ENCODE data around the gene TENM4.

TENM4 gene

DNA sequence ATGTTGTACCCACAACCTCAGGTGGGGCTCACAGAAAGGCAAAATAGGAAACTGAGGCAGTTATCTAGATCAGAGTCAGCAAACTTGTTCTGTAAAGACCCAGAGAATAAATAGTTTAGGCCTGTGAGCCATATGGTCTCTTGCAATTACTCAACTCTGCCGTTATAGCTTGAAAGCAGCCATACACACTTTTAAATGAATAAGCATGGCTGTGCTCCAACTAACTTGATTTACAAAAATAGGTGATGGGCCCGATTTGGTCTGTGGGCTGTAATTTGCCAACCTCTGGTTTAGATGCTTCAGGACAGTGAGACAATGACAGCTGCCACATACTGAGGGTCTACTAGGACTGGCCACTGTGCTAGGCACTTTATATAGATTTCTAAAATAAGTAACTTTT is 667.3 kb downstream of the TENM4 start:
- DNase-seq (ENCODE audit: low read depth): no peak
- TF ChIP-seq, protein P1, sequence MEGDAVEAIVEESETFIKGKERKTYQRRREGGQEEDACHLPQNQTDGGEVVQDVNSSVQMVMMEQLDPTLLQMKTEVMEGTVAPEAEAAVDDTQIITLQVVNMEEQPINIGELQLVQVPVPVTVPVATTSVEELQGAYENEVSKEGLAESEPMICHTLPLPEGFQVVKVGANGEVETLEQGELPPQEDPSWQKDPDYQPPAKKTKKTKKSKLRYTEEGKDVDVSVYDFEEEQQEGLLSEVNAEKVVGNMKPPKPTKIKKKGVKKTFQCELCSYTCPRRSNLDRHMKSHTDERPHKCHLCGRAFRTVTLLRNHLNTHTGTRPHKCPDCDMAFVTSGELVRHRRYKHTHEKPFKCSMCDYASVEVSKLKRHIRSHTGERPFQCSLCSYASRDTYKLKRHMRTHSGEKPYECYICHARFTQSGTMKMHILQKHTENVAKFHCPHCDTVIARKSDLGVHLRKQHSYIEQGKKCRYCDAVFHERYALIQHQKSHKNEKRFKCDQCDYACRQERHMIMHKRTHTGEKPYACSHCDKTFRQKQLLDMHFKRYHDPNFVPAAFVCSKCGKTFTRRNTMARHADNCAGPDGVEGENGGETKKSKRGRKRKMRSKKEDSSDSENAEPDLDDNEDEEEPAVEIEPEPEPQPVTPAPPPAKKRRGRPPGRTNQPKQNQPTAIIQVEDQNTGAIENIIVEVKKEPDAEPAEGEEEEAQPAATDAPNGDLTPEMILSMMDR (conservative IDR thresholded peaks at IDR 0.05; ENCODE audit: low read depth, low read length): no peak
- no peak overlapping the region for H3K4me3 ChIP-seq (ENCODE audit: low read depth, low read length)

DNA sequence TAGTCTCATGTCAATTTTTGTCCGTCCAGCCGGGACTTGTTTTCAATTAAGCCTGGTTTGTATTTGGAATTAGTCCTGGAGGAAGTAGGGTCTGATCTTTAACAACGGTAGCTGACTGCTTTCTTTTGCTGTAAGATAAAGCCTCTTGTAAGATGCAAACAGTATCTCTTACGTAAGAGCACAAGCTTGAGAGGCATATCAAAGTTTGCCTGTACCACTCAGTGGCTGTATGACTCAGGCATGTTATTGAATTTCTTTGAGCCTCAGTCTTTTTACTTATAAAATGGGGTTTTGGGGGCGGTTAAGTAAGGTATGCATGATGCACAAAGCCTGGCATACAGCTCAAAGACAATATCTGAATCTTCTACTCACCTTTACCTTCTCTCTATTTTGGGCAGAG is 667.8 kb downstream of the TENM4 start:
- peak; percentile 25 for DNase-seq (ENCODE audit: low read depth)
- TF ChIP-seq, protein P1 (conservative IDR thresholded peaks at IDR 0.05; ENCODE audit: low read depth, low read length): no peak
- H3K4me3 ChIP-seq (ENCODE audit: low read depth, low read length): no peak overlapping the region

DNA sequence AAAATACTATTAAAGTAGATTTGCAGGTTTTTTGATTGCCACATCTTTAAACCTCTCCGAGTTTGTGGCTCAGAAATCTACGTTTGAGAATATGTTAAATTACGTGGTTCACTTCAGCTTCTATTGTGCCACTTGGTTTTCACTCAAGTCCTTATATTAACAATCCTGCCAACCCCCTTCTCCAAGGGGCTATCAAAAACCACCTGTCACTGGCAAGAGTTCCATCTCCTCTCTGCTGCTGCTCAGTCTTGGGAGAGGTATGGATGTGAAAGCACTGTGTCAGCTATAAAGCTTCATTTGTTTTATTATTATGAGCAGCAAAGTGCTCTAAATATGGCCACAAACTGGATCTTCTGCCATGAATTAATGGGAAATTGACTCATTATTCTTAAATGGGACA is 668.6 kb downstream of the TENM4 start:
- H3K4me3 ChIP-seq (ENCODE audit: low read depth, low read length): no peak overlapping the region
- DNase-seq (ENCODE audit: low read depth): no peak
- TF ChIP-seq, protein P1 (conservative IDR thresholded peaks at IDR 0.05; ENCODE audit: low read depth, low read length): no peak

DNA sequence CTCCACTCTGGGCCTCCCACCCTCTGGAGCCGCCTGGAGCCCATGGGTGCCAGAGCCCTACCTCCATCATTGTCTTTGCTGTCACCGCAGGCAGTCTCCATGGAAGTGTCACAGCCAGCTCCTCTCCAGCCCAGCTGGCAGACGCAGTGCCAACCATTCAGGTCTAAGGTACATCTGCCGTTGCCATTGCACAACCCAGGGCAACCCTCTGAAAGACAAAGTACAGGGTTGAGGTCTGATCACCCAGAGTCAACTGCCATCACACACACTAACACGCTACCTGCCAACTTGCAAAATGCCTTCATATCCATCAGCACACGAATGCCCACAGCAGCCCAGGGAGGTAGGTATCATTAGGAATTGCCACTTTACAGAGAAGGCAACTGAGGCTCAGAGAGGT is 669.9 kb downstream of the TENM4 start:
- TF ChIP-seq, protein P1 (conservative IDR thresholded peaks at IDR 0.05; ENCODE audit: low read depth, low read length): no peak
- DNase-seq (ENCODE audit: low read depth): no peak
- no peak overlapping the region for H3K4me3 ChIP-seq (ENCODE audit: low read depth, low read length)

DNA sequence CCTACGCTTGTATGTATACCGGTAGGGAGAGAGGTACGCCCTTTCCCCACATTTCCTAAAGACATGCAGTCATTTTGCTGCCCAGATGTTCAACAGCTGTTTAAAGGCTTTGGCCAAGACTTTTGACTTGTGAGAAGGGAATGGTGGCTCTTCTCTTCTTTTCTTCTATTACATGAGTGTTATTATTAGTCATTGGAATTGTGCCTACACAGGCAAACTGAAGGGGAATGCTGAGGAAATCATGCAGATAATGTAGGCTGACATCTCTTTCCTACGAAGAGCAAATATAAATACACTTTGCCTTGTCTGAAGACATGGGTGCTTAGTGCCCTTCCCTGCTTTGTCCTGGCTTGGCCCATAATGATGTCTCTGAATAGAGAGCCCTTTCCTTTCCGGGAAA is 671.9 kb downstream of the TENM4 start:
- H3K4me3 ChIP-seq (ENCODE audit: low read depth, low read length): no peak overlapping the region
- no peak for DNase-seq (ENCODE audit: low read depth)
- TF ChIP-seq, protein P1 (conservative IDR thresholded peaks at IDR 0.05; ENCODE audit: low read depth, low read length): no peak

DNA sequence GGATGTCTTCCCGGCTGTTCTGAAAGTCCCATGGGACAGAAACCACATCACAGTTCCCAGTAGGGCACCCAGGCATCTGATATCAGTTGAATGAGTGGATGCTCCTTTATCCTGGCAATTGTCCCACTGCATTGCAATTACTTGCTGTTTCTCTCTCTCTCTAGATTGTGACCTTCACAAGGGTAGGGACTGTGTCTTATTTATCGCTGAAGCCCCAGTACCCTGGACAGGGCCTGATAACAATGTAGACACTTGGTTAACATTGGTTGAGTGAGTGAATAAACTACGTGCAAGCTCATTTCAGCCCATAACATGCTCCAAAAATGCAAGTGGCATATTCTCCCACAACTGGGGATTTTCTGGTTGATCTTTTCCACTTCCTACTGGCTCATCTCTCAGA is 672.5 kb downstream of the TENM4 start:
- TF ChIP-seq, protein P1 (conservative IDR thresholded peaks at IDR 0.05; ENCODE audit: low read depth, low read length): no peak
- no peak for DNase-seq (ENCODE audit: low read depth)
- no peak overlapping the region for H3K4me3 ChIP-seq (ENCODE audit: low read depth, low read length)

DNA sequence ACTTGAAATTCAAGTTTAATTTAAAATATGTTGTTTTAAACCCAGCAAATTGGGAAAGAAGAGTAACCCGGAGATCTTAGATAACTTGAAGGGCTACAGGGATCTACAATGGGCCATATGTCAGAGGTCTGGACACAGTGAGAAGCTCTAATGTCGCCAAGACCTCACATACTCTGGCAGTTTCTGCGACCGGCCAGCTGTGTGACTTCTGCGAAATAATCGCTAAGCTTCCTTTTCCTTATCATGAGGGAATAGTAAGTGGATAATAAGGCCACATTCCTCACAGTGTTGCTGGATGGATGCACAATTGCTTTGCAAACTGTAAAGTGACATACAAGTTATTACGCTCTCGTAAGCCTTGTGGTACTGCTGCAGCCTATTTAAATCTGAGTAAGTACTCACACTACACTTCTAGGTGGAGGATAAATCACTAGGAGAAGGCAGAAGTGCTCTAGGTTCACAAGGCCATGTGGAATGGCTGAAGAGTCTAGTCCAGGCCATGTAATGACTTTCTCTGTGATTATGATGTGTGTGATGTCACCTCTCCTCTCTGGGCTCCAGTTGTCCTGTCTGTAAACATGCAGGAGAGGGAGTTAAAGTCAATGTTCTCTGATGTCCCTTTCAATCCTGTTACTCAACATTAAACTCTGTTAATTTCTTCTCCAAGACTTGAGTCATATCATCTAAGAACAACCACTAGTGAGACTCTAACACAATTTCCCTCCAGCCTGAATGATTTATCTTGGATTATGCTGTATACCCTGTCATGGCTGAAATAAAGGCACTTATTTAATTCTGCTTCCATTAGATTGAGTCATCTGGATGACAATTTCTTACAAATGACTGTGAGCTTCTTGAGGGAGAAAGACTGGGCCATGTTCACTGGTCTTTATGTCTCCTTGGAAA is 673.5 kb downstream of the TENM4 start:
- TF ChIP-seq, protein P1 (conservative IDR thresholded peaks at IDR 0.05; ENCODE audit: low read depth, low read length): no peak
- no peak for DNase-seq (ENCODE audit: low read depth)

More for the DNA sequence above, 673.5 kb downstream of the TENM4 start:
- no peak overlapping the region for H3K4me3 ChIP-seq (ENCODE audit: low read depth, low read length)

All from choroid plexus epithelial cell (primary cell).